Stimulated activated CD4-positive, alpha-beta T cell treated with anti-CD3 and anti-CD28 coated beads, TNF-alpha, amount 100 ng/mL, for 24 hours (primary cell): ENCODE results near the gene KCNMA1.

Experiments used
- DNase-seq, 3 experiments: peaks; one replicate each; pipeline ENCODE4 v3.0.0-alpha.2; 2020; ENCODE audit warnings: low read depth in 3 of 3

The KCNMA1 gene

DNA sequence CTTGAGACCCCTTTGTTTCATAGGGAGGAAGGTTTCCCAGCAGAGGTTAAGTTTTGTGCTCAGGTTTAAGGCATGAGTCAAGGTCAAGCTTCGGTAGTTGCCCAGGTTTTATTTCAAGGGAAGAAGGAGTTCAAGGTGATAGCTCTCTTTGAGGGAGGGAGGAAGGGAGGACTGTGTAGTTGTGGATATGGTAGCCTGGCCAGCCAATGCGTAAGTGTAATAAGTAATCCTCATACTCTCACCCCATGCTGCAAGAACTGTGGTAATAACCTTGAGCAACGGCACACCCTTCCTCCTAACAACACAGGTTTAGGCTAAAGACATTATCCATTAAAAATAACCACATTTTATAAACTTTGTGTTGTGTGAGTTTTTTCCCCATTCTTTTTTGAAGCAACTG lies 478.9 kb downstream of the KCNMA1 start:
- no peak for DNase-seq

DNA sequence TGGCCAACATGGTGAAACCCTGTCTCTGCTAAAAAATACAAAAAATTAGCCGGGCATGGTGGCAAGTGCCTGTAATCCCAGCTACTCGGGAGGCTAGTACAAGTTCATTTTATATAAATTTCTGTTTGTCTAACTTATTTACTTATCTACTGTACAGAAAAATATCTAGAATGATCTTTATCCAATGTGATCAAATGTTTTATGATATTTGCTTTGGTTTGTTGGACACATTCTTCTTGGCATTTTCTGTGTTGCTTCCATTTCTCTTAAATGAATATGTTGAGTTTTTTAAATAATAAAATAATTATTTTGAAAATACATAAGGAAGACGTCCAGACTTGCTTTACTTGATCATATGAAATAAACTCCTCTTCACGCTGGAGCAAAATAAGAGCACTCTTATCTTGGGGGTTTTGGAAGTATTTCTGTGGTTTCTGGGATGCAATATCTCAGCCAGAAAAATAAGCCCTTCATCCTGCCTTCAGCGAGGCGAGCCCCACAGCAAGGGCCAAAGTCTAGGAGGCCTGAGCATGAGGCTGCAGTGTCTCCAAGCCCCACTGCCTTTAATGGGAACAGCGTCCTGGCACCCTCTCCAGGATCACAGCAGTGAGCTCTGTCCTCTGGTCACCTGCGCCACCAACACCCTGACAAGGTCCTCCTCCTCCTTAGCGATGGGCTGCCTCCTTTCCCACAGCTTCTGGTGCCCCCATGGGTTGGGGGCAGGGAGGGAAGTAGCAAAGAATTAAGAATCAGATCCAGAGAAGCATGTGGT lies 480.2 kb downstream of the KCNMA1 start:
- DNase-seq: no peak

DNA sequence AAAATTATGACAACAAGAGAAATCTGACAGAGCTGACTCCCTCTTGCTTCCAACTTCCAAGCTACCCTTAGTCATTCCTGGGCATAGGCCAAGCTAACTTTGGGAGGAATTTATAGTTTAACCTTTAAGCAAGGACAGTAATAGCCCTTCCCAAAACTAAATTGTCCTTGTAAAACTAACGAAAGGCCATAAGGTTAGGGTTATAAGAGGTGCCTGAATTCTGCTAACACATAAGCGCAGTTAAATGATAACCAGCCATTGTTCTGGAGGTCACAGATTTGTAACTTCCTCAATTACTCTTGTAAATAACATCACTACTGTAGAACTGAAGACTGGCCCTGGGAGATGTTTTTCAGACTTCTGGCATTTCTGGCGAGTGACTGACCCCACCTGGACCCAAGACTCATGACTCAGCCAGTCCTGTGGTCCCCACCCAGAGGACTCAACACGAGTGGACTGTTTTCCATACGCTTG lies 481.2 kb downstream of the KCNMA1 start:
- no peak for DNase-seq

- DNase-seq: no peak
Observed at GRCh38 chr10:77152256-77152655, 485.4 kb downstream of the KCNMA1 start.

- DNase-seq: no peak
Observed at GRCh38 chr10:77151408-77151807, 486.2 kb downstream of the KCNMA1 start.

DNA sequence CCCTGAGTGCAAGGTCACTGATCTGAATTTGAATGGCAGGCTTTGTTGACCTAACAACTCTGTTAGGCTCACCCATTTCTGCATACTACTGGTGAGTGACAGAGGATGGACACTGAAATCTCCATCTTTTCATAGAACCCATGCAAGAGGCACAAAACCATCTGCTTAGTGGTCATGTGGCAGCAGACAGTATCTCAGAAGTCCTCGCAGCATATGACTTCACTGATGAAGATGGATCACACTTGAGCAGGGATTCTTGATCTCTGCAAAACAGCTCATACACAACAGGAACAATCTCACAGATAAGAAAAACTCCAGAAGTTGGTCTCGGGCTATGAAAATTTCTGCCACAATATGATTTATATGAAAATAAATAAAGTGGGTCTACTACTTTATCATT lies 487.9 kb downstream of the KCNMA1 start:
- DNase-seq: no peak

- DNase-seq: no peak
Observed at GRCh38 chr10:77149001-77149400, 488.6 kb downstream of the KCNMA1 start.

GRCh38 chr10:77147871-77148270 lies 489.7 kb downstream of the KCNMA1 start:
- no peak for DNase-seq

DNA sequence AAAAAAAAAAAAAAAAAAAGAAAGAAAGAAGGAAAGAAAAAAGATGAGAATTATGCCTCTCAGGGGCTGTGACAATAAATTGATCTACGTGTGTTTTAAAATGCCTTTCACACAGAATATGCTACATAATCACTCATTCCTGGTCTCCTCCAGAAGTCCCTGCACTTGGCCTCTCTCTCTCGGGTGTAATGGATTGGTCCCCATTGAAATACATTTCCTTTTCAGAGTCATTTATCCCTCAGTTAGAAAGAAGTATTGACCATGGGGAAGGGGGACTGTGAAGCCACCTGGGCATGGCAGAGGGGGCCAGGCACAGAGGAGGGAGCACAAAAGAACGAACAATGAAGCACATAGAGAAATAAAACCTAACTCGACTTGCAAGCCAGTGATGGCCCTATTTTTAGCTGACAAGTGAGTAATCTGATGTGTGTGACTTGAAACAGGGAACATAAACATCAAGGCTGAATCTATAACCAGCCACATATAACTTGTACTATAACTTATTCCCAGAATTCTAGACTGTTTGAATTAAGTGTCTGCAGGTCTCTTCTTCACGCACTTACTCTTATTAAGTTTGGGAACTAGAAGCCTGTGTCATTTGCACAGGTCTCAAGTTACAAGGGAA lies 490.8 kb downstream of the KCNMA1 start:
- DNase-seq: no peak

- no peak for DNase-seq
Observed at GRCh38 chr10:77144656-77145055, 493.0 kb downstream of the KCNMA1 start.

- DNase-seq: no peak
Observed at GRCh38 chr10:77139252-77140160, 498.1 kb downstream of the KCNMA1 start.

DNA sequence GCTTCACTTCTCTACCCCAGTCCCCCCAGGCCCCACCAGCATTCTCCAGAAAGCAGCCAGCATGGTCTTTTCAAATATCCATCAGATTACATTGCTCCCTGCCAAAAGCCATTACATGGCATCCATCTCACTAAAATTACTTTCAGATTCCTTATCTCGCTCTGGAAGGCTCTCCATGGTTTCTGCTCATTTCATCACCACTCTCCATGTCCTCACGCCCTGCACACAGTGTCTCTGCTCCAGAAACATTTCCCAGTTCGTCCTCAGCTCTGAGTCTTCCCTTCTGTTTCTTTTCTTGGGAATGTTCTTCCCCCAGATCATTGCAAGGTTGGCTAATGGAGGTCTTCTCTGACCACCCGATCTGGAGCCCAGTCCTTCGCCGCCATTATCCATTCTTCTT lies 499.1 kb downstream of the KCNMA1 start:
- DNase-seq: no peak

DNA sequence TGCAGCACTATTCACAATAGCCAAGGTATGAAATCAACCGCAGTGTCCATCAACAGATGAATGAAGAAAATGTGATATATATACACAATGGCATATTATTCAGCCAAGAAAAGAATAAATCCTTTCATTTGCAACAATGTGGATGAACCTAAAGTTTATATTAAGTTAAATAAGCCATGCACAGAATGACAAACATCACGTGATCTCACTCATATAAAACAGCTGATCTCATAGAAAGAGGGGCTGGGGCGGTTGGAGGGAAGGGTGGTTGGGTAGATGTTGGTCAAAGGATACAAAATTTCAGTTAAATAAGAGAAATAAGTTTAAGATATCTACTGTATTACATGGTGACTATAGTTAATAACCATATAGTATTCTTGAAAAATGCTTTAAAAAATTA lies 502.1 kb downstream of the KCNMA1 start:
- DNase-seq: no peak

DNA sequence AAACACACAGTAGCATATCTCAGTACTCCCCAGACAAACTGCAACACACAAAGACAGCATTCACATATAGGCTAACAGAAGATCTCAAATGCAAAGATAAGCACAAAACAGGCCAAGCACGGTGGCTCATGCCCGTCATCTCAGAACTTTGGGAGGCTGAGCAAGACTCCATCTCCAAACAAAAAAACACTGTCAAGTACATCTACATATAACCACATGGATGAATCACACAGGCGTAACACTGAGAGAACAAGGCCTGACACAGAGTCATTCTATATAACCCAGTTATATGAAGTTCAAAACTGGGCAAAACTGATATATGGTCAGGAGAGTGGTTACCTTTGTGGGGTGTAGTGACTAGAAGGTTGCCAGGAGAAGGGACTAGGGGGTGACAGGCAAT lies 506.4 kb downstream of the KCNMA1 start:
- no peak for DNase-seq

DNA sequence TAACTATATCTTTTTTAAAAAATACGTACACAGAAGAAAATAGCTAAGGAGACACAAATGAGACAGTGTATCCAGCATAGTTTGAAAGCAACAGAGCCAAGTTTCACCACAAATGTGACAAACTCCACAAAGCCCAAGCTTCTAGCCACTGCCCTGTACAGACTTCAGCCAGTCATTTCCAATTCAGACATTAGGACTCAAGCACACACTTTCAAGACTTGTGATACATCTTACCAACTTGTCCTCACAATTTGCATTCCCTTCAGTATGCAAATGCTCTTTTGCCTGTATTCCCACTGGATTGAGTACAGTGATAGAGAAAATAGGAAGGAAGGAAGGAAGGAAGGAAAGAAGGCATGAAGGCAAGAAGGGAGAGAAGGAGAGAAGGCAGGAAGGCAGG lies 510.4 kb downstream of the KCNMA1 start:
- no peak for DNase-seq

- no peak for DNase-seq
Observed at GRCh38 chr10:77125231-77125630, 512.4 kb downstream of the KCNMA1 start.

DNA sequence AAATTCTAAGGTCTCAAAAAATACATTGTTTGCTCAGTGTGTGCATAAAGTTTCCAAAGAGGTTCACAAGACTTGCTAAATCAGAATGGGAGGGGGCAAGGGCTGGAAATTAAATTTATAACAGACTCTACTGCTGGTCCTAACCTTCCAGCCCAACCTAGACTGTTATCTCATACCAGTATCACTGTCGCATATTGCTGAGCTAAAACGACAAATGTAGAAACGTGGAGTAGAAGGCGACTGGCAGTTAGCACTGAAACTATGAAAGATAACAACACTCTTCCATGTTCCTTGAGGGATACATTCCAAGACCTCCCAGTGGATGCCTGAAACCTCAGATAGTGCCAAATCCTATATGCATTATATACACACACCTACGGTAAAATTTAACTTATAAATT lies 514.3 kb downstream of the KCNMA1 start:
- no peak for DNase-seq

- DNase-seq: no peak
Observed at GRCh38 chr10:77121829-77122228, 515.8 kb downstream of the KCNMA1 start.

DNA sequence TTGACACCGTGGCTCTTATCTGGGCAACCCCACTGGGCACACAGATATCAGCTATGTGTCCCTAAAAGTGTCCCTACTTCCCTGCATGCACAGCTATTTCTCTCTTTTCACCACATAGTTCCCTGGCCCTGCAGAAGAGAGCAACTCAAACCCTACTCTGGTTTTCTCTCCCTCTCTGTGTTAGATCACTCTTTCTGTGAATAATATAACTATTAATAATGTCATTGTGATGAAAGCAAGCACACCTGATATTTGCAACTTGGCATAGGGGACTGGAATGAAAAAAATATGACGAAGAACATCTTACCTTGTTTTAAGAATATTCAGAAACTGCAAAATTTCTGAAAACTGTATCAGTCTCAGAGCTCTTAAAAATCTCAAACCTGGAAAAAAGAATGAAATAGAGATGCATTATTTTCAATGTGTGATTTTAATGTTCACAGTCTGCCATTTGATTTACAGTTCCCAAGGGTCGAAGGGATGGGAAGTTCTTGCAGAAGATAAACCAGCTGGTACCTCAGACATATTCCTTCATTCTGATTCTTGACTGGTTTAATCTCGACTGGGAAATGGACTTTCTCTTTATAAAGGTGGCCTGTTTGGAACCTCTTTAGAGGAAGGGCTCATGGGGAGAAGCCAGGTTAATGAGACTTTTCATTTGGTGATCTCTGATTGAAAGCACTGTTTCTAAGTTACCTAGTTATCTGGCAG lies 516.8 kb downstream of the KCNMA1 start:
- no peak for DNase-seq

DNA sequence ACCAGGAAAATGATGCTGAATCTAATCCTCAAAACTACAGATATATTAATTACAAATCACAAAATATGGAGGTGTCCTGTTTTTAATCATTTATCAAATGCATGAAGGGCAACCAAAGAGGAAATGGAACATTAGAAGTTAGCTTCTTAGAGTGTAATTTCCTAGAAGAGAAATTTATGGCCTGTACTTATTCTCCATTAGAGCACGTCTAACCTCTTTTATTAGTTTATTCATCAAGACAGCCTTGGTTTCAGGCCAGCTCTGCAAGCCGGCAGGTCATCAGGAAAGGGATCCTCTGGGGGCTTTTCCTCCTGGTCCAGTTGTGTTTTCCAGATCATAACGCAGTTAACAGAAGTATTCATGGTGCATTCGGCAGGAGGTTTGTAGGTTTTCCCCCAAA lies 517.6 kb downstream of the KCNMA1 start:
- no peak for DNase-seq

- no peak for DNase-seq
Observed at GRCh38 chr10:77118603-77119282, 518.9 kb downstream of the KCNMA1 start.
